Stimulated activated CD8-positive, alpha-beta memory T cell treated with anti-CD3 and anti-CD28 coated beads, Interleukin-4, amount 100 ng/mL, for 1 hour (primary cell): Measurements from ENCODE around the gene ALLC.
"Not testable (repeated sequence)": the region's sequence is repeated elsewhere in the genome, so short reads cannot be mapped to it uniquely, and the experiment has no call there.

Source experiments
- DNase-seq, 2 donors: peaks; one replicate each; pipeline ENCODE4 v3.0.0-alpha.2; 2020; ENCODE audit warnings: low read depth in 2 of 2, low spot score in 1 of 2

The ALLC gene

DNA sequence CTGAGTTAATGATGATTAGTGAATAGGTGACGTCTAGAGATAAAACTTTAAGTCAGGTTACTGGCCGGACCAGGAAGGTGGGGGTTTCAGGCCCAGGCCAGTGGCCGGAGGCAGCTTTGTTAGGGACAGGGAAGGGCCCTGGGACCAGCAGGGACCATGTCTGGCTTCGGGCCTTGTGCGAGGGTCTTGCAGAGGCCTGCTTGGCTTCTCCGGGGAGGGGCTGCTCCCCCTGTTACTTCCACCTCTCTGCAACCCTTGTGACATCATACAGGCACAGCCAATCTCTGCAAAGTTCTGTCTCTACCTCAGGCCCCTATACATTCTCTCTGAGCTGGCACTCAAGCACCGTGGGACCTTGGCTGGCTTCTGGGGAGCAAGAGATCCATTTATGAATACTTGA, at the start of gene ALLC:
ALLC (plus strand) TSS at position 320 of the 400 bp plus-strand sequence. CDS start 12,958 bp downstream, outside the sequence.
- no peak for DNase-seq

DNA sequence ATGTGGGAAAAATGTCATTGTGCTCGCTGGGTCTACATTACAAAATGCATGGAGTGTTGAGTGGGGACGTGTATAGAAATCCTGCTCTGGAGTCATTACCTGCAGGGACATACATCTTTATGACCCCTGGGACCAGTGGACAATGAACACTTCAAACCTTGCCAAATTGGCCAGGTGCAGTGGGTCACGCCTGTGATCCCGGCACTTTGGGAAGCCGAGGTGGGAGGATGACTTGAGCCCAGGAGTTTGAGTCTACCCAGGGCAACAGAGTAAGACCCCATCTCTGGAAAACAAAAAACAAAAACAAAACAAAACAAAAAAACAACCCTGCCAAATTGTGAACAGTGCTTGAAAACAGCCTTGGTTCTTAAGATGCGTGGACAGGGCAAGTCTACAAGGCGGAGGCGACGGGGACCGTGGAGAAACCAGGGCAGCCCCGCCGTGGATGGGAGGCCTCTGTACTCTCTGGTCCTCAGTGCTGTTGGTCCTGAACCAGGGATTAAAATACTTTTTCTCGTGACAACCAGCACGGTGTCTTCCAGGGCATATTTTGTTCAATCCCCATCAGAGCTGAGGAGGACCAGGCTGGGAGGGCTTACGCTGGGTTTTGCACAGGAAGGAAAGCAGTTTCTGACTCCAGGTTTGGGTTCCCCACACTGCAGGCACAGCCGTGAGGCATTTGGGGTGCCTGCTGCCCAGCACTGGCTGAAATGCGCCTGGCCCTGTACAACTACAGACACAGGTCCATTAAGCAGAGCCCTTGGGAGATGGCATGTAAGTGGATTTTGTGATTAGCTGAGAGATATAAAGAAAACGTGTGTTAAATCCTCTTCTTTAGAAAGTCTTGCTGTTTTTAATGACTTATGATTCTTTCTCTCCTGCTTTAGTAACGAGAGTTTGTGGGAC, 49.4 kb upstream of the ALLC start:
- DNase-seq = no peak

DNA sequence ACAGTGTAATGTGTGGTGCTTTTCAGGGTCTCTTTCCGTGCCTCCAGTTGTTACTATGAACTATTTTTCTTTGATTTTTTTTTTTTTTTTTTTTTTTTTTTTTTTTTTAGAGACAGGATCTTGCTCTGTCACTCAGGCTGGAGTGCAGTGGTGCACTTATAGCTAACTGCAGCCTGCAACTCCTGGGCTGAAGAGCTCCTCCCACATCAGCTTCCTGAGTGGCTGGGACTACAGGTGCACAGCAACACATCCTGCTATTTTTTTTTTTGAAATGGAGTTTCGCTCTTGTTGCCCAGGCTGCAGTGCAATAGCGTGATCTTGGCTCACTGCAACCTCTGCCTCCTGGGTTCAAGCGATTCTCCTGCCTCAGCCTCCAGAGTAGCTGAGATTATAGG, 48.7 kb upstream of the ALLC start:
- DNase-seq = not testable (repeated sequence)

DNA sequence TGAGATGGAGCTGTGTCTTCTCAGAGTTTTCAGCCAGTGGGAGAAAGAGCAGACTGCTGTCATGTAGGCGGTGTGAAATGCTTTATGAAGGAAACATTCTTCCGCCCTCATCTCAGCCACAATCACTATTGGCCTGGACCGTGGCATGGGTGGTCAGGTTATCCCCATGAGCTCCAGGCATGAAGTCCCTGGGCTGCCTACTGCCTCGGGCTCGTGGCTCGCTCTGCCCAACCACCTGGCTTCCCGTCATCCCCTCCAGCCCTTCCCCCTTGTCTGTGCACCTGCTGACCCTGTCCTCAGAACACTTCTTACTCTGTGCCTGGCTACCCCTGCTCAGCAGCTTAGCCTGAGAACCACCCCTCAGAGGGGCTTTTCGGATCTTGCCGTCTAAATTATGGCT, 47.6 kb upstream of the ALLC start:
- DNase-seq = no peak

DNA sequence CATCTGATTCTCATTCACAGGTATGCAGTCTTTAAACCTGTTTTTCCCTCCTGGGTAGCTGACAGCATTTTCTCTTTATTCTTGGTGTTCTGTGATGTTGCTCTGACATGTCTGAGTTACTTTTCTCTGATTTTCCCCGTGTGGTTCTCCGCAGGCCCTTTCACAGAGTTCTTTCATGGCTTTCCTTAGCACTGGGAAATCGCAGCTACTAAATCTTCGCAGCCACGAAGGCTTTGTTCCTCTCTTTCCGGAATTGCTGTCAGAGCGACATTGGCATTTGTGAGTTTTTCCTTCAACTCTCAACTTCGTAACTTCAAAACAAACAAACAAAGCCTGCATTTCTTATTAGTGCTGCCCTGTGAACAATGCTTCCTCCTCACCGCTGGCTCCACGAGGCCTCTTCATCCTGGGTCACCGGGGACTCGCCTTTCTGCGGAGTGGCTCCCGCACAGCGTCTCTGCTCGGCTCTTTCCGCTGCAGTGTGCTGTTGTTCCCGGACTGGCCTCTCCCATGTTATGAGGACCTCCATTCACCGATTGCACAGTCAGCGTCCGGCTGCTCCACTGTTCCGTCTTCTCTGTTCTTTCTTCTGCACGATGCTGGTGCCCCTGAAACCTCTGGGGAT, 47.0 kb upstream of the ALLC start:
- DNase-seq = no peak

DNA sequence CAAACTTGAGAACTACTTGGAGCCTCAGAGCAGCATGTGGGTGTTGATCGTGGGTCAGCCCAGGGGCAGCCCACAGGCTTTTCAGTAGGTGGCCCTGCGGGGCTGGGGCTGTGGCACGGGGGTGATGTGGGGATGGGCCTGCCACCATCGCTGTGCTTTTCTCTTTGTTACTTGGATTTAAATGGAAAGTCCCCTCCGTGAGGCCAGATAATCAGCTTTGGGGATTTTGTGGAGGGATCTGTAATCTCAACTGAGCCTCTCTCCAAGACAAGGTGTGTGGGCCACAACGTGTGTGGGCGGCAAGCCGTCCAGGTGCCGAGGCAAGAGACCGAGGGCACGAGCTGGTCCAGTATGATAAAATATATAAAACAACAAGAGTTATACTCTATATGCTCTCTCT, 46.4 kb upstream of the ALLC start:
- DNase-seq = no peak

DNA sequence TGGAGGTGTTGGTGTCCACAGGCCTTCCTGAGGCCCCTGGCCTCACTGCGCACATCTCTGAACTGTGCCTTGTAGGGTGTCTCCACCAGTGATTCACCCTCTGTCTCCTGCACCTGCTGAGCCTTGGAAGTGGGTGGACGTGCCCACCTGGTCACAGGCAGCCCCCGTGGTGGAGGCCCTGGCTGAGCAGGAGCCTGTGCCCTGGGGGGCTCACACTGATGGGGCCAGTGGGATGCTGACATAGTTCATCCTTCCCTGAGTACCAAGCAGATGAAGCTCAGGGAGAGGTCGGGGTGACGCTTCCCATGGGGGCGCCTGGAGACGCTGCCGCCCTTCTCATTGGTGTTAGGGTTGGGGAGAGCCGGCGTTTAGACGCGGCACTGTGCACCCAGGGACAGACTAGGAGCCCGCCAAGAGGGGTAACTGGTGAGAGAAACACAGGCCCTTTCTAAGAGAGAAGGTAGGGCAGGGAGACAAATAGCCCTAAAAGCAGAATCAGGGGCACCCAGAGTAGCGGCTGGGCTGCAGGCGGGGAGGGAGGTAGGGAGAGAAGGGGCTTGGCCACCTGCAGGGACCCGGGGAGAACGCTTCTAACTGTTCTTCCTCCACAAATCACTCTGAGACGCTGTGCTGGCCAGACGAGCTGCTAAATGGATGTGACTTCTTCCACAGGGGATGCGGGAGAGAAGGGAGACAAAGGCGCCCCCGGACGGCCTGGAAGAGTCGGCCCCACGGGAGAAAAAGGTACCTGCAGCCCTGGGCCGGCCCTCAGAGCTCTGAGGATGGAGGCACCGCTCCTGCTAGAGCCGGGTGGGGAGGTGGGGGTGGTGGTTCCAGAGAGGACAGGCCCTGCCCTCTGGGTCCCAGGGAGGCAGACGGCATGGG, 45.1 kb upstream of the ALLC start:
- DNase-seq = no peak

DNA sequence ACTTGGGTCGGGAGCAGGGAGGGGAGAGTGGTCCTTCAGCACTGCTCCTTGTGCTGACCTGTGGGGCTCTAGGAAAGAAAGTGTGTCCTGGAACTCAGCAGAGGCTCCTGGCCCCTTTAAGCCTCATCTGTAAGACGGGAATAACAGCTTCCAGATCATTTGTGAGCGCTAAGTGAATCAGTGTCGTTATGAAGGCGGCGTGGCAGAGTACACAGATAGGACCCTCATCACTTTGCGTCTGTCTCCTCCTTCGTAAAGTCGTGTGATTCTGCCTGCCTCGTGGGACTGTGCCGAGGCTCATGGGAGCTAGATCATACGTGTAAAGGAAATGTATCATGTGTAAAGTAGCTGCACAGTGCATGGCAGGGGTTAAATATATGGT, 44.5 kb upstream of the ALLC start:
- no peak for DNase-seq

DNA sequence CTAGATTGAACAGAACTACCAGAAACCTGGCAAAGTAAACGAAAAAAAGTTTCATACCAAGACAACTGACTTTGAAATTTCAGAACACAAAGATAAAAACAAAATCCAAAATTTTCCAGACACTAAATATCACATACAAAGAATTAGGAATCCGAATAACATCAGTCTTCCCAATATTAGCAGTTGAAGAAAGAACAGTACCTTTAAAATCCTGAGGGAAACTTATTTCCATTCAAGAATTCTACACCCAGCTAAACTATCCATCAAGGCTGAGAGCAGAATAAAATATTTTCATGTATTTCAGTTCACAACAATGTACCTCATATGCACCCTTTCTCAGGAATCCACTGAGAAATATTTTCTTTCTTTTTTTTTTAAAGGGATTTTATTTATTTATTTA, 43.3 kb upstream of the ALLC start:
- not testable (repeated sequence) for DNase-seq

DNA sequence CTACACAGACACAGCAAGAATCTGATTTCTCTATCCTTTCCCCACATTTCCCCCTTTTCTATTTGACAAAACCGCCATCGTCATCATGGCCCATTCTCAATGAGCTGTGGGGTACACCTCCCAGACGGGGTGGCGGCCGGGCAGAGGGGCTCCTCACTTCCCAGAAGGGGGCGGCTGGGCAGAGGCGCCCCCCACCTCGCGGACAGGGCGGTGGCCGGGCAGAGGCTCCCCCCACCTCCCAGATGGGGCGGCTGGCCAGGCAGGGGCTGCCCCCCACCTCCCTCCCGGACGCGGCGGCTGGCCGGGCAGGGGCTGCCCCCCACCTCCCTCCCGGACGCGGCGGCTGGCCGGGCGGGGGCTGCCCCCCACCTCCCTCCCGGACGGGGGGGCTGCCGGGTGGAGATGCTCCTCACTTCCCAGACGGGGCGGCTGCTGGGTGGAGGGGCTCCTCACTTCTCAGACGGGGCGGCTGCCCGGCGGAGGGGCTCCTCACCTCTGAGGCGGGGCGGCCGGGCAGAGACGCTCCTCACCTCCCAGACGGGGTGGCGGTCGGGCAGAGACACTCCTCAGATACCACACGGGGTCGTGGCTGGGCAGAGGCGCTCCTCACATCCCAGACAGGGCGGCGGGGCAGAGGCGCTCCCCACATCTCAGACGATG, 42.3 kb upstream of the ALLC start:
- DNase-seq = not testable (repeated sequence)

DNA sequence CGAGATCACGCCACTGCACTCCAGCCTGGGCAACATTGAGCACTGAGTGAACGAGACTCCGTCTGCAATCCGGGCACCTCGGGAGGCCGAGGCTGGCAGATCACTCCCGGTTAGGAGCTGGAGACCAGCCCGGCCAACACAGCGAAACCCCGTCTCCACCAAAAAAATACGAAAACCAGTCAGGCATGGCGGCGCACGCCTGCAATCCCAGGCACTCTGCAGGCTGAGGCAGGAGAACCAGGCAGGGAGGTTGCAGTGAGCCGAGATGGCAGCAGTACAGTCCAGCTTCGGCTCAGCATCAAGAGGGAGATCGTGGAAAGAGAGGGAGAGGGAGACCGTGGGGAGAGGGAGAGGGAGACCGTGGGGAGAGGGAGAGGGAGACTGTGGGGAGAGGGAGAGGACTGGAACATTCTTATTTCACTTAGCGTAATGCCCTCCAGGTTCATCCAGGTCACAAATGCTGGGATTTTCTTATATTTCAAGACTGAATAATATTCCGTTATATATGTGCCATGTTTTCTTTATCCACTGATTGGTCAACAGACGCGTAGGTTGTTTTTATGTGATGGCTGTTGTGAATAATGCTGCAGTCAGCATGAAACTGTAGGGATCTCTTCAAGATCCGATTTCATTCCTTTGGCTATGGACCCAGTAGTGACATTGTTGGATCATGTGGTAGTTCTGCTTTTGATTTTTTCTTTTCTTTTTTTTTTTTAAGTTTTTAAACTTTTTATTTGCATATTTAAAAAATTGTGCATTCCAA, 41.4 kb upstream of the ALLC start:
- DNase-seq = not testable (repeated sequence)

DNA sequence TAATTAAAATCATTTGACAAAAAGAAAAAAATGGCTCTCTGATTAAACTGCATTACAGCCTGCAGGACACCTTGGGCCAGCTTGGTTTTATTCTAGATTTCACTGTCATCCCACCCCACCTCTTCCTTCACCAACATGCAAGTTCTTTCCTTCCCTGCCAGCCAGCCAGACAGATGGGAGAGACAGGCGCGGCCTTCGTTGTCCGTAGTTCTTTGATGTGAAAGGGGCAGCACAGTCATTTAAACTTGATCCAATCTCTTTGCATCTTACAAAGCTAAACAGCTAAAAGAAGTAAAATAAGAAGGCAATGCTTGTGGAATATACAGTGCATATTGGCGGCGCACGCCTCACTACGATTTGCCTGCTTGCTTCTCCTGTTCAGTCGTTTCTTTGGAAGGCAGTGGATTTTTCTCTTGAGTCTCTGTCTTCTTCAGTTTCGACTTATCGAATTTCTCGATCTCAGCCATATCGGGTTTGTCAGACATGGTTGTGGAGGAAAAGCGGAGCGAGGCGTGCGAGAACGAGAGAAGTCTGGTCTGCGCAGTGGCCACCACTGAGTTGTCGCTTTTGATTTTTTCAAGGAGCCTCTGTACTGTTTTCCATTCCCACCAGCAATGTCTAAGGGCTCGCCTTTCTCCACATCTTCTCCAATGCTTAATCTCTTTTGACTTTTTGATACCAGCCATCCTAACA, 40.7 kb upstream of the ALLC start:
- no peak for DNase-seq

DNA sequence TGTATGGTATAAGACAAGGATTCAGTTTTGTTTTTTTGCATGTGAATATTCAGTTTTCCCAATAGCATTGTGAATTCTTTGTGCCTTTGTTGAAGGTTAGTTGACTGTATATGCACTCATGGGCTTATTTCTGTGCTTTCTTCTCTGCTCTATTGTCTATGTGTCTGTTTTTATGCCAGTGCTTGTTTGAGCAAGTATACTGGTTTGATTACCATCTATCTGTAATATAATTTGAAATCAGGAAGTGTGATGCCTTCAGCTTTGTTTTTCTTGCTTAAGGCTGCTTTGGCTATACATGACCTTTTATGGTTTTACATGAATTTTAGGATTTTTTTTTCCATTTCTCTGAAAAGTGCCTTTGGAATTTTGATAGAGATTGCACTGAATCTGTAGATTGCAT, 39.6 kb upstream of the ALLC start:
- DNase-seq = no peak

DNA sequence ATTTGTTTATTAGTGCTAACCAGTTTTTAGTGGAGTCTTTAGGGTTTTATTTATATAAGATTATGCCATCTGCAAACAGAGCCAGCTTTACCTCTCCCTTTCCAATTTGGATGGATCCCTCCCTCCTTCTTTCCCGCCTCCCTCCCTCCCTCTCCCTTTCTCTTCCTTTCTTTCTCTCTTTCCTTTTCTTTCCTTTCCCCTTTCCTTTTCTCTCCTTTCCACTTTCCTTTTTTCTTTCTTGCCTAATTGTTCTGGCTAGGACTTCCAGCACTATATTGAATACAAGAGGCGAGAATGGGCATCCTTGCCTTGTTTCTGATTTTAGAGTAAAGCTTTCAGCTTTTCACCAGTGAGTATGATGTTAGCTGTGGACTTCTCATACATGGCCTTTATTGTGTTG, 39.0 kb upstream of the ALLC start:
- no peak for DNase-seq

DNA sequence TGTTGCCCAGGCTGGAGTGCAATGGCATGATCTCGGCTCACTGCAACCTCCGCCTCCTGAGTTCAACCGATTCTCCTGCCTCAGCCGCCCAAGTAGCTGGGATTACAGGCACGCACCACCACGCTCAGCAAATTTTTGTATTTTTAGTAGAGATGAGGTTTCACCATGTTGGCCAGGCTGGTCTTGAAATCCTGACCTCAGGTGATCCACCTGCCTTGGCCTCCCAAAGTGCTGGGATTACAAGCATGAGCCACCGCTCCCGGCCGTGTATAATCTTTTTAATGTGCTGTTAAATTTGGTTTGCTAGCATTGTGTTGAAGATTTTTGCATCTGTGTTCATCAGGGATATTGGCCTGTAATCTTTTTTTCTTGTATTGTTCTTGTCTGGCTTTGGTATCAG, 38.3 kb upstream of the ALLC start:
- not testable (repeated sequence) for DNase-seq

DNA sequence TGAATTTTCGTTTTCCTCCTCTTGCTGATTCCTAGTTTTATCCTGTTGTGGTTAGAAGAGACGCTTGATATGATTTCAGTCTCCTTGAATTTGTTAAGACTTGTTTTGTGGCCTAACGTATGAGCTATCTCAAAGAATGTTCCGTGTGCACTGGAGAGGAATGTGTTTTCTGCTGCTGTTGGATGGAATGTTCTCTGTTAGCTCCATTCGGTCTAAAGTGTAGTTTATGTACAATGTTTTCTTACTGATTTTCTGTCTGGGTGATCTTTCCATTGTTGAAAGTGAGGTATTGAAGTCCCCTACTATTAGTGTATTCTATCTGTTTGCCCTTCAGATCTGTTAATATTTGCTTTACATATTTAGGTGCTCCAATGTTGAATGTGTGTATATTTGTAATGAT, 37.2 kb upstream of the ALLC start:
- no peak for DNase-seq

DNA sequence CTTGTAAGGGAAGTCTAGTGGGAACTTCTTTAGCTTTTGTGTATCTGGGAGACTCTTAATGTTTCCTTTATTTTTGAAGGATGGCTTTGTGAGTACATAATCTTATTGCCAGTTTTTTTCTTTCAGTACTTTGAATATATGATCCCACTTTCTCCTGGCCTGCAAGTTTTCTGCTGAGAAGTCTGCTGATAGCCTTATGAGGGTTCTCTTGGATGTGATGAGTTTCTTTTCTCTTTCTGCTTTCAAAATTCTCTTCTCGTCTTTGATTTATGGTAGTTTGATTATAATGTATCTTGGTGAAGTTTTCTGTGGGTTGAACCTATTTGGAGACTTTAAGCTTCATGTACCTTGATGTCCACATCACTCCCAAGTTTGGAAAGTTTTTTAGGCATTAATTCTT, 35.0 kb upstream of the ALLC start:
- no peak for DNase-seq

DNA sequence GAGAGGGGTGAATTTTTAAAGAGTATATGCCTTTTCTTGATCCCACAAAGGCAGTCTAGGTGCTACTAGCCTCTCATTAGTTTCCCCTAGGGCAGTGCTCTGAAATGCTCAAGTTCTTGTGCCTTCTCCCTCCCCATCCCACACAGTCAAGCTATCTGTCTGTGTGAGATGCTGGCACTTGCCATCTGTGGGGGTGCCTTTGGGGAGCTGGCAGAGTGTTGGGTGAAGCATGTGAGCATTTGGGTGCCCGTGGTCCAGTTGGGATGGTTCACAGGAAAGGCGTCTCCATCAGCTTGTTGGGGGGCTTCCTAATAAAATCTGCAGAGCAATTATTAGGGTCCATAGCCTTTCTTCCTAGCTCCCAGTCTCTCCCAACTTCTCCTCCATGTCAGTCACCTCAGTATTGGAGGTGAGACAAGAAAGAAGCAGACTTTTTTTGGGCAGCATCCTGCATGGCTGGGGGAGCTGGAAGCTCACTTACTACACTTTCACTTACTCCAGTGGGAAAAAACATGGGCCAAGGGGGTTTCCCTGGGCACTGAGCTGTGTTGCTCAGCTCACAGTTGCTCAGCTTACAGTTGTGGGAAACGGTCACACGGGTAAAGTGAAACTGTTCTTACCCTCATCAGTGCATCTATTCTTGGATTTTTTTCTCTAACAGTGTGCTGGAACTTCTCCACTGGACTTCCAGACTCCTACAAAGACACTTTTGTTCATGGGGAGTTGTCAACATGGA, 33.8 kb upstream of the ALLC start:
- no peak for DNase-seq

DNA sequence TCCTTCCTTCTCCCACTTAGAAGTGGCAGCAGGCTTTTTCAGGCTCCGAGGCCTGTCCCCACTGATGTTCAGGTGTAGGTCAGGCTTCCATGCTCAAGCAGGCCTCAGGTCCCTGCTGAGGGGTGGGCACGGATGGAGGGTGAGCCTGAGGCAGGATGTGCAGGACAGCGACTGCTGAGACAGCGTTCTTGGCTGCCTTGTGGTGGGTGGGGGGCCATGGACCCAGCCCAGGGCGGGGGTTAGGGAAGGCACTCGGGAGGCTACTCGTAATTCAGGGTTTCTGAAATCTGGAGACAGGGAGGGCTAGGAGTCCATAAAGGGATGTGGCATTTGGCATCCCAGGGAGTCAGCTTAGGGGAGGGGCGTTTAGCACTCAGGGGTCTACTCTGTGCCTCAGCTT, 32.8 kb upstream of the ALLC start:
- DNase-seq = no peak
